B cell (primary cell): ENCODE results near the gene DEFB115. TPM values are rescaled to one million over a fixed set of nuclear protein-coding genes. Genes with fewer than 3 reads are reported as not detected.

Experiments used
- ATAC-seq: fragments of 200-7000 bp; cut with Tn5 transposase; one replicate; pipeline ENCODE4 v1.10.0; 2021; ENCODE audit warnings: low read depth, mild to moderate bottlenecking, moderate number of reproducible peaks, moderate library complexity
- CTCF ChIA-PET: fragments of 350-600 bp; sonication (Branson Sonifier 250); formaldehyde crosslinking; loops from one replicate; lab custom pipeline; 2021; ENCODE audit warnings: antibody characterized with exemption, inconsistent platforms; lab: Charles Lee
- POLR2A ChIA-PET: fragments of 350-600 bp; sonication (Branson Sonifier 250); formaldehyde crosslinking; loops from one replicate; lab custom pipeline; 2021; ENCODE audit warnings: antibody characterized with exemption; lab: Charles Lee
- DNase-seq: peaks from one replicate; pipeline ENCODE4 v3.0.0; 2013
- H2AFZ ChIP-seq: 2 replicates; pipeline ENCODE4 v1.6.1; 2012; ENCODE audit warnings: mild to moderate bottlenecking, low read depth, low read length; ENCODE audit not compliant: insufficient read depth, poor library complexity, severe bottlenecking
- H3K27ac ChIP-seq, 2 donors: 1 replicate in 1 of 2; 2 replicates in 1 of 2; pipeline ENCODE4 v1.5.1; 2012 to 2013; ENCODE audit warnings: low read length in 2 of 2, mild to moderate bottlenecking in 2 of 2, moderate library complexity in 1 of 2
- H3K27me3 ChIP-seq, 4 experiments: fragments of 200-600 bp in 1 of 4; sonication (generic) in 1 of 4; replicated peaks in 1 of 4; 1 replicate in 2 of 4; 2 replicates in 2 of 4; pipeline versions ENCODE4 v1.6.1 to v1.7.0; 2013 to 2016; ENCODE audit warnings: low read length in 3 of 4, mild to moderate bottlenecking in 2 of 4, mixed read lengths in 1 of 4, moderate library complexity in 1 of 4; ENCODE audit not compliant: insufficient read depth in 4 of 4, control insufficient read depth in 3 of 4; ENCODE audit errors: control extremely low read depth in 1 of 4
- H3K36me3 ChIP-seq, 2 experiments: replicated peaks in 1 of 2; 1 replicate in 1 of 2; 2 replicates in 1 of 2; pipeline versions ENCODE4 v1.6.1 to v1.7.1; 2013; ENCODE audit warnings: low read length in 1 of 2; ENCODE audit not compliant: insufficient read depth in 2 of 2, control insufficient read depth in 1 of 2; ENCODE audit errors: control extremely low read depth in 1 of 2, extremely low read depth in 1 of 2
- H3K4me1 ChIP-seq, 2 donors: fragments of 200-600 bp in 1 of 2; sonication (generic) in 1 of 2; 1 replicate in 1 of 2; 2 replicates in 1 of 2; pipeline versions ENCODE4 v1.5.1 to v1.6.1; 2013 to 2017; ENCODE audit warnings: low read length in 2 of 2; ENCODE audit not compliant: control insufficient read depth in 2 of 2, insufficient read depth in 2 of 2
- H3K4me2 ChIP-seq: replicated peaks from 2 replicates; pipeline ENCODE3; 2012; ENCODE audit warnings: mild to moderate bottlenecking, low read depth, low read length; ENCODE audit not compliant: poor library complexity, severe bottlenecking
- H3K4me3 ChIP-seq, 5 experiments: fragments of 200-600 bp in 1 of 5; sonication (generic) in 1 of 5; 1 replicate in 3 of 5; 2 replicates in 2 of 5; pipeline versions ENCODE4 v1.5.1 to v1.7.0; 2011 to 2016; ENCODE audit warnings: low read length in 4 of 5, mild to moderate bottlenecking in 4 of 5, low read depth in 2 of 5, control low read depth in 1 of 5, moderate library complexity in 1 of 5; ENCODE audit not compliant: insufficient read depth in 1 of 5; ENCODE audit errors: control extremely low read depth in 1 of 5, extremely low read depth in 1 of 5
- H3K79me2 ChIP-seq: fragments of 200-600 bp; sonication (generic); one replicate; pipeline ENCODE4 v1.6.0; 2016; ENCODE audit warnings: low read length; ENCODE audit not compliant: control insufficient read depth, insufficient read depth
- H3K9ac ChIP-seq: fragments of 200-600 bp; sonication (generic); 2 replicates; pipeline ENCODE4 v1.6.1; 2017; ENCODE audit warnings: mild to moderate bottlenecking, low read length, moderate library complexity
- H3K9me3 ChIP-seq, 3 donors: one replicate each; pipeline versions ENCODE4 v1.6.1 to v1.7.1; 2013; ENCODE audit warnings: low read length in 2 of 3; ENCODE audit not compliant: control insufficient read depth in 2 of 3, insufficient read depth in 1 of 3; ENCODE audit errors: control extremely low read depth in 1 of 3
- H4K20me1 ChIP-seq: 2 replicates; pipeline ENCODE4 v1.6.0; 2012; ENCODE audit warnings: mild to moderate bottlenecking, low read length; ENCODE audit not compliant: insufficient read depth, control insufficient read depth, poor library complexity, severe bottlenecking
- H3K27ac Mint-ChIP-seq: one replicate; pipeline ENCODE4 v1.8.0; 2021; ENCODE audit warnings: mixed read lengths
- H3K27me3 Mint-ChIP-seq: one replicate; pipeline ENCODE4 v1.8.0; 2021; ENCODE audit warnings: mixed read lengths
- H3K4me1 Mint-ChIP-seq: one replicate; pipeline ENCODE4 v1.8.0; 2021; ENCODE audit warnings: mixed read lengths
- H3K4me3 Mint-ChIP-seq: one replicate; pipeline ENCODE4 v1.8.0; 2021; ENCODE audit warnings: mixed read lengths
- H3K9me3 Mint-ChIP-seq: one replicate; pipeline ENCODE4 v1.8.0; 2022; ENCODE audit warnings: mixed read lengths; ENCODE audit not compliant: insufficient read depth
- EZH2 ChIP-seq: IDR thresholded peaks from 2 replicates; pipeline ENCODE4 v1.6.1; 2012; ENCODE audit warnings: borderline replicate concordance, low read depth, mild to moderate bottlenecking, moderate library complexity, low read length; ENCODE audit not compliant: insufficient read depth, poor library complexity, severe bottlenecking
- WGBS: methylation state at CpG from one replicate; pipeline ENCODE4 v1.1.5; 2013; ENCODE audit warnings: missing lambda C conversion rate; ENCODE audit not compliant: insufficient coverage; 5-methylcytosine and 5-hydroxymethylcytosine counted together
- intact Hi-C: fragments of 100-400 bp; cut with micrococcal nuclease; formaldehyde crosslinking; loops from one replicate; pipeline ENCODE4 v1.10.0; 2022
- polyA plus RNA-seq: library from polyadenylated mRNA; depleted of rRNA; stranded (reverse); fragments of >200 nt; gene quantifications from 2 replicates; pipeline ENCODE4 v1.2.3, GENCODE V29; 2012
- total RNA-seq, 2 donors: library from RNA; stranded (reverse); fragments of 120-200 nt in 1 of 2; gene quantifications; 1 replicate in 1 of 2; 2 replicates in 1 of 2; pipeline versions ENCODE4 v1.2.3 to v1.2.4, GENCODE V29; 2013 to 2022
- TF ChIP-seq, protein P1 (sequence below): fragments of 200-600 bp; IDR thresholded peaks from one replicate; pipeline ENCODE4 v1.8.0; 2022; ENCODE audit warnings: antibody characterized with exemption, mild to moderate bottlenecking

DEFB115 gene
- total and polyA plus RNA-seq, 2 donors (not counting 1 experiment from before 2014, with no cell fraction given), result not detected

DNA sequence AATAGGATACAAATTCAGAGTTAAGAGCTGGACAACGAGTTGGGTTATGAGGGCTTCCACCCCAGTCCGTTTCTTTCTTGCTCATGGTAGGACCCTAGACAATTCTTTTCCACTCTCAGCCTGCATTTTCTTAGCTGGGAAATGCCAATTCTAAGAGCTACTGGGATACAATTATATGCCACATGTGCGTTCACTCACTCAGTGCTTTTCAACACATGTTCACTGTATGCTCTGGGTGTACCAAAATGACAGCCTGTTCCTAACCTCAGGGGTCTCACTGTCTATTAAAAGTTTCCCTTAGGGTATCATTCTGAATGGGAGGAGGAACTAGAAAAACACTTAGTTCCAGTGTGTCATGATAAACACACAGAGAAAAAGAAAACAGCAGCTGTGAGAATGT is 505 bp upstream of the DEFB115 start:
- CTCF ChIA-PET, result no interaction called here
- H4K20me1 ChIP-seq, result no peaks in the 10 kb centered on the region
- H3K9me3 ChIP-seq, result no peaks in the 10 kb centered on the region
- H3K27me3 ChIP-seq, result no peaks in the 10 kb centered on the region
- H3K4me1 Mint-ChIP-seq, result no peaks in the 10 kb centered on the region
- no peak overlapping the region for H3K27ac ChIP-seq
- H3K4me1 ChIP-seq, result no peaks in the 10 kb centered on the region
- no peak for ATAC-seq
- POLR2A ChIA-PET, result no interaction called here
- H2AFZ ChIP-seq, result no peak overlapping the region
- no peak overlapping the region for H3K9ac ChIP-seq
- WGBS, result 83% methylated on average over 2 of the region's 3 CpGs
- no peak overlapping the region for H3K4me3 ChIP-seq
- H3K27me3 Mint-ChIP-seq, result no peaks in the 10 kb centered on the region
- no peaks in the 10 kb centered on the region for H3K79me2 ChIP-seq
- no peak overlapping the region for H3K4me2 ChIP-seq
- H3K9me3 Mint-ChIP-seq, result peaks cover 10% of the 10 kb centered on the region
- no peaks in the 10 kb centered on the region for H3K36me3 ChIP-seq
- TF ChIP-seq, protein P1, sequence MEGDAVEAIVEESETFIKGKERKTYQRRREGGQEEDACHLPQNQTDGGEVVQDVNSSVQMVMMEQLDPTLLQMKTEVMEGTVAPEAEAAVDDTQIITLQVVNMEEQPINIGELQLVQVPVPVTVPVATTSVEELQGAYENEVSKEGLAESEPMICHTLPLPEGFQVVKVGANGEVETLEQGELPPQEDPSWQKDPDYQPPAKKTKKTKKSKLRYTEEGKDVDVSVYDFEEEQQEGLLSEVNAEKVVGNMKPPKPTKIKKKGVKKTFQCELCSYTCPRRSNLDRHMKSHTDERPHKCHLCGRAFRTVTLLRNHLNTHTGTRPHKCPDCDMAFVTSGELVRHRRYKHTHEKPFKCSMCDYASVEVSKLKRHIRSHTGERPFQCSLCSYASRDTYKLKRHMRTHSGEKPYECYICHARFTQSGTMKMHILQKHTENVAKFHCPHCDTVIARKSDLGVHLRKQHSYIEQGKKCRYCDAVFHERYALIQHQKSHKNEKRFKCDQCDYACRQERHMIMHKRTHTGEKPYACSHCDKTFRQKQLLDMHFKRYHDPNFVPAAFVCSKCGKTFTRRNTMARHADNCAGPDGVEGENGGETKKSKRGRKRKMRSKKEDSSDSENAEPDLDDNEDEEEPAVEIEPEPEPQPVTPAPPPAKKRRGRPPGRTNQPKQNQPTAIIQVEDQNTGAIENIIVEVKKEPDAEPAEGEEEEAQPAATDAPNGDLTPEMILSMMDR, result no peak
- no peak for TF ChIP-seq EZH2
- no peak overlapping the region for H3K27ac Mint-ChIP-seq
- no peak overlapping the region for H3K4me3 Mint-ChIP-seq
- intact Hi-C loops, result no loop called here
- no peak for DNase-seq

DNA sequence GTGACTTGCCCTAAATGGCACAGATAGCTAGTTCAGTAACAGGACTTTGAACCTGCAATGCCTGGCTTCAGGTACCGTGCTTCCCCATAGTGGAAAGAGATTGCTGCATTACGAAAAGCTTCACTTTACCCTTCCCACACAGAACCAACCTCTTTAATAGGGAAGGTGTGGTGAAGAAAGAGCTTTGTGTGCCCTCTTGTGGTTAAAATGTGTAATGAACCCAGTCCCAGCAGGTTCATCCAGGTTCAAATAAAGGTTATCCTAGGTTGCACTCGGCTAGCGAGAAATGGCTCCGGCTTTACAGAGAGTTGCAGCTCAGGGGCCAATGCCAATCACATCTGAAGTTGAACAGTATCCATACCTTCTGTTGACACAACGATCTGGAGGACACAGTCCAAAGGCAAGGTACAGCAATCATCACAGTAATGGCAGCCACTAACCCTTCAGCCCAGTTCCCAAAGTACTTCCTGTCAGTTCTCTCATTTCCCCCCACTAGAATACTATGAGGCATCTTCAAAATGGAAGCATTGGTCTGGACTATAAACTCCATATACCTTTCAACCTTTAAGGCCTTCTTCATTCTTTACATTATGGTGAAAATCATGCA is 3.0 kb downstream of the DEFB115 start:
- no peaks in the 10 kb centered on the region for H3K27me3 Mint-ChIP-seq
- no peak for ATAC-seq

More for the DNA sequence above, 3.0 kb downstream of the DEFB115 start:
- POLR2A ChIA-PET, result no interaction called here
- Histone ChIP-seq H3K9ac (no peak overlapping the region), H4K20me1 (no peaks in the 10 kb centered on the region), H3K27me3 (no peaks in the 10 kb centered on the region), H3K9me3 (no peaks in the 10 kb centered on the region), H3K4me1 (no peaks in the 10 kb centered on the region), H3K36me3 (no peaks in the 10 kb centered on the region), H3K27ac (no peak overlapping the region), H2AFZ (no peak overlapping the region), H3K79me2 (no peaks in the 10 kb centered on the region), H3K4me2 (no peak overlapping the region), H3K4me3 (no peak overlapping the region)
- Mint-ChIP-seq H3K9me3 (peaks cover under 1% of the 10 kb centered on the region), H3K27ac (no peak overlapping the region), H3K4me1 (no peaks in the 10 kb centered on the region), H3K4me3 (no peak overlapping the region)
- TF ChIP-seq EZH2, result no peak
- TF ChIP-seq, protein P1, result no peak
- CTCF ChIA-PET, result no interaction called here
- 68% methylated on average over 4 of the region's 6 CpGs for WGBS
- no peak for DNase-seq
- intact Hi-C loops, result no loop called here
